ENCODE results near the gene COL12A1.

DNA sequence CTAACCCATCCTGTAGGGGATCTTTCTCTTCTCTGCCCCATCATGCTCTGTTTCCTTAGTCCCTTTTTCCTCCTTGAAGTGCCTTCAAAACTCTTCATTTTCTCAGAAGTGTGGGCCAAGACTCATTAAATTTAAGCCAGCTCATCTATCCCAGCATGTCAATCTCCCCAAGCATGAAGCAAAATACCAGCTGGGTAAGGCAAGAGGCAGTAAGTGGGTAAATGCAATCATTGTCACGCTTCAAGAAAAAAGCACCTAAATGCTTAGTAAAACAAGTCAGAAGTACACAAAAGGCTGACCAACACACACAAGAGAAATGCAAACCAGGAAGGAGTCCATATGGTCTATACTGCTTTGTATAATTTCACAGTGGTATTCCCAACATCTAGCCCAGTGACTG is 61.5 kb downstream of the COL12A1 start:
- no peak for TF ChIP-seq POLR2A (IDR thresholded peaks at IDR 0.05; ENCODE audit: low read depth, low read length)
- no peak for TF ChIP-seq POLR2AphosphoS5 (IDR thresholded peaks at IDR 0.05; ENCODE audit: low read depth, low read length)

Measured in GM12892 (cell line).